RWPE1 (cell line): ENCODE data around the gene RBMS3.

Experiments
- CTCF ChIA-PET: fragments of 350-600 bp; sonication (Branson Sonifier 250); formaldehyde crosslinking; extraction: SDS; loops from one replicate; lab custom pipeline; 2021; lab: Yijun Ruan, JAX
- POLR2A ChIA-PET: fragments of 400-600 bp; formaldehyde crosslinking; extraction: SDS; loops from one replicate; lab custom pipeline; 2020; ENCODE audit warnings: antibody characterized with exemption; ENCODE audit not compliant: low non-redundant PET; lab: Yijun Ruan, JAX
- DNase-seq: peaks from one replicate; pipeline ENCODE4 v3.0.0; 2012; ENCODE audit warnings: low spot score
- H3K27ac ChIP-seq: fragments of 450-650 bp; 2 replicates; pipeline ENCODE4 v1.5.1; 2017
- CTCF ChIP-seq: fragments of 450-650 bp; conservative IDR thresholded peaks from 2 replicates; pipeline ENCODE4 v1.5.1; 2017; ENCODE audit warnings: low read depth, mild to moderate bottlenecking

RBMS3 gene

GRCh38 chr3:29261119-29261518, 19.8 kb upstream of the RBMS3 start:
- no peak for DNase-seq
- POLR2A ChIA-PET: no interaction called here
- CTCF ChIA-PET: no interaction called here
- H3K27ac ChIP-seq: no peak overlapping the region
- no peak for TF ChIP-seq CTCF

DNA sequence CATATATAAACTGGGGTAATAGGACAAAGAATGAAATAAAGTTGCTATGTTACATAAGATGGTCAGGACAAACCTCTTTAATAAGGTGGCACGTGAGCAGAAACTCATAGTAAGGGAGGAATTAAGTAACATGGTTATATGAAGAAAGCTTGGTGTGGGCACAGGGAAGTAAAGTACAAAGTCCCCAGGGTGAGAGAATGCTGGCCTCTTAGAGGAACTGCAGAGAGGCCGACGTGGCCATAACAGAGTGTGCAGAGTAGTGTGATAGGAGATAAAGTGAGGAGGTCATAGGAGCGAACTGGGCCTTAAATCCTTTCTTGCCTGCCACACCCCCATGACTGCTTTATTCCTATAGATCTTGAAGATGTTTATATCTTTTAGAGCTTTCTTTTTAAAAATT, 17.4 kb upstream of the RBMS3 start:
- DNase-seq: no peak
- ChIA-PET CTCF (no interaction called here), POLR2A (no interaction called here)
- H3K27ac ChIP-seq: no peak overlapping the region
- no peak for TF ChIP-seq CTCF

- no peak for DNase-seq
- no peak overlapping the region for H3K27ac ChIP-seq
- POLR2A ChIA-PET: no interaction called here
- CTCF ChIA-PET: no interaction called here
- no peak for TF ChIP-seq CTCF
These were observed 15.3 kb upstream of the RBMS3 start for GRCh38 chr3:29265509-29266072.

DNA sequence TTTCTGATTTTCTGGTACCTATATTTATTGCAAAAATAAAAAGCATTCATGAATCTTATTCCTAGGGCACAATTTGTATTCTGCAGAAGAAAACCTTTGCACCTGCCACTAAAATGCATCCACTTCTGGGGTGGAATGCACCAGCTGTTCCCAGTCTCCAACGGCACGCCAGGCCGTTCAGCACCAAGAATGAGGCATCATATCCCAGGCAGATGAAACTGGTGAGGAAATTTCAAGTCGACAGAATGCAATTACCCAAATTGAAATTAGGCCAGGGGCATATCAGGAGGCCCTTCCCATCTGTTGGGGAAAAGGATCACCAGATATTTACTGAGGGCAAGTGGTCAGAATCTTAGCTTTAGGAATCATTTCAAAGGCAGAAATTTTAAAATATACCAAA, 13.6 kb upstream of the RBMS3 start:
- CTCF ChIA-PET: interaction anchor here (0.7 kb wide), 1 partner anchor 11 kb away, joined by 4 read pairs; no protein-coding TSS in a partner anchor
- no peak for TF ChIP-seq CTCF
- no peak for DNase-seq

DNA sequence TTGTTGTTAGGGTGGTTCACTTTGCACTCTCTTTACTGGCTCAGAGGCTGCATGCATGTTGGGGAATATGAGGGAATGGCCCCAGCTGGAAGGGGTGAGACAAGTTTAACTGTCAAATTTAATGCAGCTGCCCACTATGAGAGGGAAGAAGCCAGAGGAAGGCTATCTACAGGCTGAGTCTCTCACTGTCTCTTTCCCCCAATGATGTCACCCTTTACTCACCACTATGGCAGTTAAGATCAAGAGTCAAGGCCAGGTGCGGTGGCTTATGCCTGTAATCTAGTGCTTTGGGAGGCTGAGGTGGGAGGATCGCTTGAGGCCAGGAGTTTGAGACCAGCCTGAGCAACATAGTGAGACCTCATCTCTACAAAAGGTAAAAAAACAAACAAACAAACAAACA, 12.2 kb upstream of the RBMS3 start:
- DNase-seq: no peak
- no peak overlapping the region for H3K27ac ChIP-seq
- CTCF ChIA-PET: no interaction called here
- TF ChIP-seq CTCF: no peak
- POLR2A ChIA-PET: no interaction called here

More for the DNA sequence above, 13.6 kb upstream of the RBMS3 start:
- POLR2A ChIA-PET: no interaction called here
- H3K27ac ChIP-seq: no peak overlapping the region

- ChIA-PET POLR2A (no interaction called here), CTCF (no interaction called here)
- DNase-seq: no peak
- no peak overlapping the region for H3K27ac ChIP-seq
- TF ChIP-seq CTCF: no peak
These were observed 10.1 kb upstream of the RBMS3 start for GRCh38 chr3:29270752-29271151.
